NCI-H2029 treated with DMSO at 0.1 percent for 48 hours (cell line): ENCODE results near the gene POU4F2.
"Not testable (repeated sequence)": the region's sequence is repeated elsewhere in the genome, so short reads cannot be mapped to it uniquely, and the experiment has no call there.

Source experiments
- DNase-seq: peaks from one replicate; lab custom pipeline; 2025; lab: John Stamatoyannopoulos, UW

POU4F2 gene

DNA sequence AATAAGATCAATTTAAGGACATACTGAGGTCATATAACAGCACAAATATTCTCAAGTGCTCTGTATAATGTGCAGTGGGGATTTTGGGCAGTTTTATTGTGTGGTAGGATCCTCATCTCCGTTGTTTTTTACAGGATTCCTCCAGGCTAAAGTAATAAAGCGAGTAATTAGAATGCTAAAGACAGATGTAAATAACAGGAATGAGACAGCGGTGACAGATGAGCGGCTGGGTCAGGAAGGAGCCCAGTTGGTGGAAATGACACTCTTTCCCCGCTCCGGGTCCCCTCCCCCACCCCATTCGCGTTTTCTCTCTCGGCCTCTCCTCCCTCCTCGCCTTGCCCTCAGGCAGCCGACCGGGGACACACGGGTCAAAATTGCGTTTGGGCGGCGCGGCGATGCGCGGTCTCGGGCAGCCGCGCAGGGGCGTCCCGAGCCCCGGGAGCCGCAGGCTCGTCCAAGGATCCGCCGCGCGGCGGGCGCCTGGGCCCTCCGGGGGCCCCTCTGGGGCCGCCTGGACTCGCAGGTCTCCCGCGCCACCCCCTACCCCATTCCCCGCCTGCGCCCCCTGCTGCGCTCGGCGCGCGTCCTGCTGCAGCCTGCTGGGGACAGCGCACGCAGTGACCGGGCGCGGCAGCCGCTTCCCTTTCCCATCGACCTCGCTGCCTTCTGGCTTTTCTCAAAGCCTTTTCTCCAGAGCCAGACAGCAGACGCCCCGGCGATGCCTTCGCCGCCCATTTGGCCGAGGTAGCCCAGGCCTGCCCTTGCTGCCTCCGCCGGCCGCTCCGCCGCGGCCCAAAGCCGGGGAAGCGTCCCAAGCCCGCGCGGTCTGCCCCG is 16.2 kb downstream of the POU4F2 start:
- no peak for DNase-seq

DNA sequence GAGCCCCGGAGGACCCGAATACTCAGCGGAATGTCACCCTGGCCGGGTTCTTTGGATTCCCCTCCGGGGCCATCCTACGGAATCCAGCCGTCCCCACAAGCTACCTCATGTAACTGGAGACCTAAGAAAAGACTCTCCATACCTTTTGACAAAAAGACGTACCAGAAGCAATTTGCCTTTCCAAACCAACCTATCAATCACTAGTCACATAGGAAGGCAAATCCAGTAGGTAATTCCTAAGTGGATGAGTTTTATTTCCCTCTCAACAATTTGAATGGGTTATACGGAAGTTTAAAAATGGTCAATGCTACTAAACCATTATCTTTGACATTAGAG is 16.8 kb downstream of the POU4F2 start:
- DNase-seq = no peak

DNA sequence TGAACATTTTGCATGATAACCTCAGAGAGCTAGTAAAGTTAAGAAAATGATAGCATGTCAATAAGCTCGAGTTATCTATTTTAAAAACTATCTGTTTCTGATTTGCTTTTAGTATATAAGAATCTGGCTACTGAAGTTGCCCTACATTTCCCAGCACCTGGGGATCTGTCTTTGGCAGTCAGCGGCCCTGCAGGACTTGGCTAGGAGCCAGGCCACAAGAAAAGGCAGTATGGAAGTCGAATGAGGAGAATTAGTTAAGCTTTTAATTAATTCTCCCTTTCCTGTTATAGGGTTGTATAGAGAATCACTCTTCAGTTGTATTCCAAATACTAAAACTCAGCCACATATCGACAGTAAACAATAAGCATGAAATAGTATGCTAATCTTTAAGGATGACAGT is 22.7 kb downstream of the POU4F2 start:
- DNase-seq = no peak

DNA sequence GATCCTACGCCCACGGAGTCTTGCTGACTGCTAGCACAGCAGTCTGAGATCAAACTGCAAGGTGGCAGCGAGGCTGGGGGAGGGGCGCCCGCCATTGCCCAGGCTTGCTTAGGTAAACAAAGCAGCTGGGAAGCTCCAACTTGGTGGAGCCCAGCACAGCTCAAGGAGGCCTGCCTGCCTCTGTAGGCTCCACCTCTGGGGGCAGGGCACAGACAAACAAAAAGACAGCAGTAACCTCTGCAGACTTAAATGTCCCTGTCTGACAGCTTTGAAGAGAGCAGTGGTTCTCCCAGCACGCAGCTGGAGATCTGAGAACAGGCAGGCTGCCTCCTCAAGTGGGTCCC is 25.2 kb downstream of the POU4F2 start:
- not testable (repeated sequence) for DNase-seq

DNA sequence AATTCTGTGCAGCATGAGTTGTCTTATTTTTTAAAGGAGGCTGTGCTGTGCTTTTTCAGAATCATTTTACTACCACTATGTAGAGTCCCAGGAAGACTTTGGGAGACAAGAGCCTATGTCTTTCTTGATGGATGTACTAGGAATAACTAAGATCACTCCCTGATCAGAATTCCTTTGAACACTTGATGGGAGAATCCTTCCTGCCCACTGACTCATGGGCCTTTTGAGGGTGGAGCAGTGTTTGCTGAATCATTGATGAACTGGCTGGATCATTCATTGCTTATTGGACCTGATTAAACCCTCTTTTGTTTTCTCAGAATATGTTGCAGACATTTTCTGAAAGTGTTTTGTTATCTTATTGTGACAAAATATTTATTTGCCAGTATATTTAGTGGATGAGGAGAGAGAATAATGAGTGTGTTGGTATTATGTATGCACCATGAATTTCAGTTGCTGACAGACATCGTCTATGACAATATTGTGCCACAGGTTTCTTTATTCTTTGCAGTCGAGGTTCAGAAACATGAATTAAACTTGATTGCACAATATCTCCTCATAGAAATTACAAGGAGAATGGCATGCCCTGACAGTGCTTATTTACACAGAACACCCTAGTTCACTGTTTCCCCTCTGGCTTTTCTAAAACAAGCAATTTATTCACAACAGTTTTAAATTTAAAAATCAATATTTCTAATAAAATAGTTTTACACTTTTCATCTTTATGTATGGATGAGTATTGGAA is 36.3 kb downstream of the POU4F2 start:
- DNase-seq = no peak
